Thymus (tissue), 11 donors: Measurements from ENCODE around the gene ZNF24. TPM values are rescaled to one million over a fixed set of nuclear protein-coding genes. Genes with fewer than 3 reads are reported as not detected.

Source experiments
- DNase-seq, 9 donors: peaks; one replicate each; pipeline ENCODE4 v3.0.0-alpha.2; 2013; ENCODE audit warnings: low spot score in 9 of 9, low read depth in 6 of 9, missing footprints in 1 of 9
- H3K27ac ChIP-seq, 2 donors: one replicate each; pipeline ENCODE4 v1.5.1; 2013; ENCODE audit warnings: control low read depth in 1 of 2, low read depth in 1 of 2, low read length in 1 of 2, mild to moderate bottlenecking in 1 of 2, moderate library complexity in 1 of 2
- H3K27me3 ChIP-seq, 2 donors: one replicate each; pipeline ENCODE4 v1.5.1; 2013; ENCODE audit warnings: low read length in 1 of 2; ENCODE audit not compliant: control insufficient read depth in 2 of 2, insufficient read depth in 1 of 2
- H3K36me3 ChIP-seq, 2 donors: one replicate each; pipeline ENCODE4 v1.5.1; 2013; ENCODE audit warnings: low read length in 1 of 2, mild to moderate bottlenecking in 1 of 2, moderate library complexity in 1 of 2; ENCODE audit not compliant: control insufficient read depth in 2 of 2, insufficient read depth in 2 of 2
- H3K4me1 ChIP-seq, 2 donors: one replicate each; pipeline ENCODE4 v1.5.1; 2013; ENCODE audit warnings: low read length in 2 of 2; ENCODE audit not compliant: control insufficient read depth in 2 of 2, insufficient read depth in 2 of 2
- H3K4me3 ChIP-seq, 2 donors: one replicate each; pipeline ENCODE4 v1.5.1; 2013; ENCODE audit warnings: low read length in 2 of 2, control low read depth in 1 of 2, mild to moderate bottlenecking in 1 of 2
- H3K9me3 ChIP-seq, 2 donors: one replicate each; pipeline ENCODE4 v1.5.1; 2013; ENCODE audit warnings: low read length in 1 of 2, mild to moderate bottlenecking in 1 of 2; ENCODE audit not compliant: control insufficient read depth in 2 of 2, insufficient read depth in 1 of 2
- WGBS: extraction: QIAGEN DNeasy Blood & Tissue Kit; methylation state at CpG from one replicate; pipeline ENCODE4 v1.1.7; 2013; 5-methylcytosine and 5-hydroxymethylcytosine counted together
- polyA plus RNA-seq: library from polyadenylated mRNA; stranded (reverse); fragments of 200-250 nt; gene quantifications from one replicate; pipeline ENCODE4 v1.2.3, GENCODE V29; 2013
- total RNA-seq: library from RNA; stranded (reverse); fragments of 120-200 nt; gene quantifications from one replicate; pipeline ENCODE4 v1.2.4, GENCODE V29; 2013
- donor health status: healthy.

Gene ZNF24
- total and polyA plus RNA-seq, 2 donors, result 24.6 to 47.5 TPM

DNA sequence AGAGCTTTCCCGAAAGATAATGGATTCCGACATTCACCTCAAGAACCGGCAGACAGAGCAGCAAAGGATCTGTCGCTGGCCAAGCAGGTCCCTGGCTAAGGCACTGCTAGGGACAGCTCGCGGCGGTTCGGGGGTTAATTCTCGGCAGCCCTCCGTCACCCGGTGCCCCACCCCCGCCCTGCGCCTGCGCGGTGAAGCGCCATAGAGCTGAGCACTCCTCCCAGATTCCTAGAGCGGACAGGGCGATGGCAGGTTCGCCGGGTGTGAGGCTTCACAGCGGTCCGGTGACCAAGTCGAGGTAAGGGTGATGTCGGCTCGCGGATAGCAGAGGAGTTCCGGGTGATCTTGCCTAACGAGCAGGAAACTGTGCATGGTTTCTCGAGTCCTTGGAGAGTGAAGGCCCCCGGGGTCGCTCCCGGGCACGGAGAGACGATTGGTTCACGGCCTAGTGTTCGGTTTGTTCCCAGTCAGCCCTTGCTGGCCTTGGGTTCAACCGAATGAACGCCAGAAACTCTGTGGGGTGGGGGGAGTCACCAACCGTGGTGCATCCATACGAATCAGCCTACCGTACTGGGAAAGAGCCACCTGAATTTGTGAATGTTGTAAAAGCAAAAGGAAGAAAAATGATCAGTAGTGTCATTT, 54.0 kb downstream of the ZNF24 start, which contains the start of gene ZSCAN30:
ZSCAN30 (minus strand) TSS at position 136 of the 642 bp plus-strand sequence. CDS start 25,877 bp downstream, outside the sequence.
- Histone ChIP-seq H3K27ac (peak within 1 kb of the TSS; percentile 64 to 77), H3K4me1 (peaks cover 12 to 13% of the 10 kb centered on the region in 2 donors), H3K36me3 (peaks cover 4 to 20% of the 10 kb centered on the region in 2 donors), H3K9me3 (peaks cover 0 to 3% of the 10 kb centered on the region in 2 donors), H3K27me3 (no peaks in the 10 kb centered on the region), H3K4me3 (peak within 1 kb of the TSS; percentile 63 to 87)
- DNase-seq, result peak; percentile 84 to 97 (median 93)
- WGBS, result under 1% methylated on average over 41 of the region's 41 CpGs

DNA sequence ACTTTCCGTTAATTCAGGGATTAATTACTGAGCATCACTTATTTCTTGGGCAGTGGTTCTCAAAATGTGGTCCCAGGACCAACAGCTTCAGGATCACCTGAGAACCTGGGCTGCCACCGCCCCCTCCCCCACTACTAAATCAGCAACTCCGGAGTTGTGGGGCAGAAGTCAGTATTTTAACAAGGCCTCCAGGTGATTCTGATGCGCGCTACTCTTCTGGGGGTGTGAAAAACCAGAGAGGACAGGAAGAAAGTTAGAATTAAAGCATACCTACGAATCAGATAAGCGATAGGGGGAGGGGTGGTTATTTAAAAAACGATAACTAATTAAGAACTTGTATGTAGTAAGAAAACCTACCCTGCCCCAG, 54.5 kb downstream of the ZNF24 start:
- Histone ChIP-seq H3K27me3 (no peaks in the 10 kb centered on the region), H3K27ac (peak overlapping the region; percentile 64 to 77), H3K4me1 (peaks cover 12 to 13% of the 10 kb centered on the region in 2 donors), H3K36me3 (peaks cover 2 to 16% of the 10 kb centered on the region in 2 donors), H3K9me3 (peaks cover 0 to 7% of the 10 kb centered on the region in 2 donors), H3K4me3 (peak overlapping the region; percentile 63 to 87)
- WGBS, result under 1% methylated on average over 8 of the region's 8 CpGs
- peak in 3 of 9 donors; percentile 13 to 37 (median 29) for DNase-seq

DNA sequence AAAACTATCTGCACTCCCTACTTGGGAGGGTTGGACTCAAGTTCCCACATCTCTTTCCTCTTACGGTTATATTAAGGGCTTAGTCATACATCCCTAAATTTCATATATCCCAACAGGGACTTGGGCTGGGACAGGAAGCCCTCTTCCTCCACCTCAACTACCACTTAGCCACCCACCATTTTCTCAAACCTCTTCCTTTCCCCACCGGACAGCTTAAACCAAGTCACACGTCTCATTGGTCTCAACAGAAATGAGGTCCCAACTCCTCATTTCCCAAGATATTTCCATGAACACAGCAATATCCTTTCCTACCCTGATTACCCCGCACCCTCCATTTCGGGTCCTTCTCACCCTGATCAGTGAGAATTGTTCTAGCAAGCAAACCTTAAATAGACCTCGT, 54.9 kb downstream of the ZNF24 start:
- Histone ChIP-seq H3K27me3 (no peaks in the 10 kb centered on the region), H3K4me1 (peaks cover 12 to 13% of the 10 kb centered on the region in 2 donors), H3K27ac (peak overlapping the region in 1 of 2 donors; percentile 77), H3K4me3 (peak overlapping the region; percentile 63 to 87), H3K36me3 (peaks cover 5 to 14% of the 10 kb centered on the region in 2 donors), H3K9me3 (peaks cover 0 to 11% of the 10 kb centered on the region in 2 donors)
- WGBS, result 17% methylated on average over 6 of the region's 6 CpGs
- DNase-seq, result peak in 1 of 9 donors; percentile 12

DNA sequence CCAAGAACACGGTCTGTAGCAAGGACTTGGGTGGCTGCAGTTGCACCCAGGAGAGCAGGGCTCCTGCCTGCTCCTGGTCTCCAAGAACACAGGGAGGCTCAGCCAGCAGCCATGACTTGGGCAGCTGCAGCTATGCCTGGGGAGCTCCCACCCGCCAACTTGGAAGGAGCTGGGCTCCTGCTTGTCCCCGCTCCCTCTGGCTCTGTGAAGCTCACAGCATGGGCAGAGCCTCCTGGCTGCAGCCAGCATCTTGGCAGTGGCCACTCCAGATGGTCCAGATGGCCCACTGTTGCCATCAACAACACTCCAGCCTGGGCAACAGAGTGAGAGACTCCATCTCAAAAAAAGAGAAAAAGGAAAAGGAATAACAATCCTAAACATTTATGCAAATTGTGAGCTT, 59.4 kb downstream of the ZNF24 start:
- no peak for DNase-seq
- Histone ChIP-seq H3K27me3 (no peaks in the 10 kb centered on the region), H3K36me3 (peaks cover 0 to 15% of the 10 kb centered on the region in 2 donors), H3K4me3 (no peak overlapping the region), H3K27ac (no peak overlapping the region), H3K4me1 (peaks cover 8% of the 10 kb centered on the region in 2 donors), H3K9me3 (peaks cover 8 to 24% of the 10 kb centered on the region in 2 donors)
- 94% methylated on average over 3 of the region's 3 CpGs for WGBS

DNA sequence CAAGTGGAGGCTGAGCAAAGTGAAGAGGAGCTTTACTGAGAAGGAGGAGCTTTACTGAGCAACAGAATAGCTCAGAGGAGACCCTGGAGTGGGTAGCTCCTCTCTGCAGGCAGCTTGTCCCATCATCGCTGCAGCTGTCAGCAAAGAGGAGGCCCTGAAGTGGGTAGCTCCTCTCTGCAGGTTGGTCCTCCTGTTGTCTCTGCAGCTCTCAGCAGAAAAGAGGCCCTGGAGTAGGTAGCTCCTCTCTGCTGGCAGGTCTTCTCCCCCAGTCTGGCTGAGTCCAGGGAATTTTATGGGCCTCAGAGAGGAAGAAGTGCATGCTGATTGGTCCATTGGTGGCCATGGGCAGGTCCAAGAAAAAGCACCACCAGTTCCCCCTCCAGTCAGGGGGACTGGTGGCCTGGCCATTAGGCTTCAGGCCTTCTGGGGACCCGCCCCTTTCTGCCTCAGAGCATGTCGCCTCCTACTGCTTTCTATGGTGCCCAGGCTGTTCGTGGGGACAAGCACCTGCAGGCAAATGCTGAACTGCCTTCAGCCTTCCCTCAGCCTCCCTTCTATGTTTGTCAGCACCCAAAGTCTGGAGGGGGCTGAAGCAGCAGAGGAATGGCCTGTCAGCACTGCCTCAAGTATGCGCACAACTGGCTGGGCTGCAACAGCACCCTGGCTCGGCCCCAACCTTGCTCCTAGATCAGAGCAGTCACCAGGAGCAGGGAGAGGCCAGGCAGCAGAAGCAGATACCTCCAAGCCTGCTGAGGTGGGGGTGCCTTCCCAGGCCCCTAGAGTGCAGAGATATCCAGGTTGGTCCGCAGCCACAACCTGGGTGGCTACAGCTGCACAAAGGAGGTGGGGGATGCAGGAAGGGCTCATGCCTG, 60.1 kb downstream of the ZNF24 start:
- H3K9me3 ChIP-seq, result peaks cover 8 to 24% of the 10 kb centered on the region in 2 donors
- no peak for DNase-seq
- H3K4me1 ChIP-seq, result peaks cover 3 to 5% of the 10 kb centered on the region in 2 donors
- no peaks in the 10 kb centered on the region for H3K27me3 ChIP-seq
- no peak overlapping the region for H3K4me3 ChIP-seq
- H3K27ac ChIP-seq, result no peak overlapping the region
- 98% methylated on average over 7 of the region's 7 CpGs for WGBS
- peaks cover 0 to 15% of the 10 kb centered on the region in 2 donors for H3K36me3 ChIP-seq

DNA sequence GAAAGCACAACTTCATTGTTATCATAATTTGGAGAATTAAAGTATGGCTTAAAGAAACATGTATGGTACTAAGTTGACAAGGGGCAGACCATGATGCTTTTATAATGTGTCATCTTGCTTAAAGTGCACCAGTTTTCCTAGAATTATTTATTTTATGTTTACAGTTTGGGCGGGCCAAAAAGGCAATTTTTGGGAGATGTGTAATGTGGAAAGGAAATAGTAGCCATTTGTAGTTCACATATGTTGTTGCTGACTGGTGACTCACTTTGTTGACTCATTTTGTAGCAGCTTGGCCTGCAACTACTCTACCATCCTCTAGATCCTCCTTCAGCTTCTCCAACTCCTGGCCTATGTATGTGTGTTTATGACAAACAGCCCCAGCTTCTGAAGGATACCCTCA, 61.9 kb downstream of the ZNF24 start:
- Histone ChIP-seq H3K4me3 (no peak overlapping the region), H3K4me1 (no peaks in the 10 kb centered on the region), H3K27me3 (no peaks in the 10 kb centered on the region), H3K27ac (no peak overlapping the region), H3K9me3 (peaks cover 8 to 20% of the 10 kb centered on the region in 2 donors), H3K36me3 (peaks cover 0 to 15% of the 10 kb centered on the region in 2 donors)
- WGBS, result 94% methylated on average over 1 of the region's 1 CpG
- DNase-seq, result no peak

Other genes with a start within 250 kb of the ZNF24 start
- gene ZNF397, start 103.4 kb downstream of the ZNF24 start, total RNA-seq, result 19.5 TPM
- 19.7 TPM for gene ZNF397, start 103.4 kb downstream of the ZNF24 start, polyA plus RNA-seq
- 11.6 TPM for gene ZSCAN30, start 54.2 kb downstream of the ZNF24 start, total RNA-seq
- 21.2 TPM for gene ZSCAN30, start 54.2 kb downstream of the ZNF24 start, polyA plus RNA-seq
- 1.7 TPM for gene ZNF396, start 32.9 kb upstream of the ZNF24 start, total RNA-seq
- 4.3 TPM for gene ZNF396, start 32.9 kb upstream of the ZNF24 start, polyA plus RNA-seq
- gene INO80C, start 153.5 kb upstream of the ZNF24 start, total RNA-seq, result 7.1 TPM
- gene INO80C, start 153.5 kb upstream of the ZNF24 start, polyA plus RNA-seq, result 32.6 TPM
- 44.8 TPM for gene GALNT1, start 237.3 kb upstream of the ZNF24 start, total RNA-seq
- 24.6 TPM for gene GALNT1, start 237.3 kb upstream of the ZNF24 start, polyA plus RNA-seq